Endometrium (tissue), 2 donors: Measurements from ENCODE around the gene C16orf87.
A peak's percentile ranks its signal among the peaks of the same experiment; 100 is the strongest.
"Not testable (repeated sequence)": the region's sequence is repeated elsewhere in the genome, so short reads cannot be mapped to it uniquely, and the experiment has no call there.

Experiments used
- FAIRE-seq: peaks from 2 replicates; lab custom pipeline; 2012; peaks lifted over from hg19 to GRCh38; lab: Jason Lieb, UNC
- donor health status: control.
- donor health status: control.

C16orf87 gene

GRCh38 chr16:46830902-46831647, at the start of gene C16orf87:
C16orf87 (minus strand) TSS chr16:46831180; CDS start chr16:46831149, 31 bp downstream.
- peak; percentile 80 for FAIRE-seq

- no peak for FAIRE-seq
Observed at GRCh38 chr16:46875243-46875642, 44.3 kb upstream of the C16orf87 start.

GRCh38 chr16:46873201-46873600, 42.2 kb upstream of the C16orf87 start:
- FAIRE-seq = no peak

GRCh38 chr16:46871597-46871996, 40.6 kb upstream of the C16orf87 start:
- no peak for FAIRE-seq

GRCh38 chr16:46868891-46869290, 37.9 kb upstream of the C16orf87 start:
- not testable (repeated sequence) for FAIRE-seq

GRCh38 chr16:46867486-46867885, 36.5 kb upstream of the C16orf87 start:
- FAIRE-seq = not testable (repeated sequence)

- no peak for FAIRE-seq
Observed at GRCh38 chr16:46866286-46866685, 35.3 kb upstream of the C16orf87 start.

GRCh38 chr16:46862555-46863447, 31.8 kb upstream of the C16orf87 start:
- no peak for FAIRE-seq

- no peak for FAIRE-seq
Observed at GRCh38 chr16:46859719-46860152, 28.8 kb upstream of the C16orf87 start.

GRCh38 chr16:46858151-46858550, 27.2 kb upstream of the C16orf87 start:
- no peak for FAIRE-seq

GRCh38 chr16:46857368-46857945, 26.5 kb upstream of the C16orf87 start:
- no peak for FAIRE-seq

- FAIRE-seq = no peak
Observed at GRCh38 chr16:46855389-46855788, 24.4 kb upstream of the C16orf87 start.

GRCh38 chr16:46854846-46855245, 23.9 kb upstream of the C16orf87 start:
- FAIRE-seq = no peak

GRCh38 chr16:46853713-46854443, 22.9 kb upstream of the C16orf87 start:
- peak; percentile 18 for FAIRE-seq

GRCh38 chr16:46852130-46852529, 21.1 kb upstream of the C16orf87 start:
- FAIRE-seq = no peak

- no peak for FAIRE-seq
Observed at GRCh38 chr16:46850619-46851555, 19.9 kb upstream of the C16orf87 start.

GRCh38 chr16:46848768-46849764, 18.1 kb upstream of the C16orf87 start:
- no peak for FAIRE-seq

- no peak for FAIRE-seq
Observed at GRCh38 chr16:46845952-46846351, 15.0 kb upstream of the C16orf87 start.

GRCh38 chr16:46844771-46845170, 13.8 kb upstream of the C16orf87 start:
- no peak for FAIRE-seq
